Mammary epithelial cell (primary cell): ENCODE measurements around the gene CSNK1G2.

Experiments used
- EZH2 ChIP-seq: IDR thresholded peaks from 2 replicates; pipeline ENCODE4 v1.6.1; 2012; ENCODE audit warnings: low read length, inconsistent platforms, borderline replicate concordance
- TF ChIP-seq, protein P1 (sequence below), 2 donors: IDR thresholded peaks in 1 of 2; conservative IDR thresholded peaks in 1 of 2; 2 replicates each; pipeline ENCODE4 v1.5.1; 2011 to 2012; ENCODE audit warnings: inconsistent platforms in 2 of 2, low read length in 2 of 2, mild to moderate bottlenecking in 2 of 2, control low read depth in 1 of 2, low read depth in 1 of 2; ENCODE audit not compliant: insufficient read depth in 1 of 2; ENCODE audit errors: extremely low read depth in 1 of 2

GRCh38 chr19:1944088-1944915, 3.3 kb downstream of the CSNK1G2 start:
- TF ChIP-seq, protein P1, sequence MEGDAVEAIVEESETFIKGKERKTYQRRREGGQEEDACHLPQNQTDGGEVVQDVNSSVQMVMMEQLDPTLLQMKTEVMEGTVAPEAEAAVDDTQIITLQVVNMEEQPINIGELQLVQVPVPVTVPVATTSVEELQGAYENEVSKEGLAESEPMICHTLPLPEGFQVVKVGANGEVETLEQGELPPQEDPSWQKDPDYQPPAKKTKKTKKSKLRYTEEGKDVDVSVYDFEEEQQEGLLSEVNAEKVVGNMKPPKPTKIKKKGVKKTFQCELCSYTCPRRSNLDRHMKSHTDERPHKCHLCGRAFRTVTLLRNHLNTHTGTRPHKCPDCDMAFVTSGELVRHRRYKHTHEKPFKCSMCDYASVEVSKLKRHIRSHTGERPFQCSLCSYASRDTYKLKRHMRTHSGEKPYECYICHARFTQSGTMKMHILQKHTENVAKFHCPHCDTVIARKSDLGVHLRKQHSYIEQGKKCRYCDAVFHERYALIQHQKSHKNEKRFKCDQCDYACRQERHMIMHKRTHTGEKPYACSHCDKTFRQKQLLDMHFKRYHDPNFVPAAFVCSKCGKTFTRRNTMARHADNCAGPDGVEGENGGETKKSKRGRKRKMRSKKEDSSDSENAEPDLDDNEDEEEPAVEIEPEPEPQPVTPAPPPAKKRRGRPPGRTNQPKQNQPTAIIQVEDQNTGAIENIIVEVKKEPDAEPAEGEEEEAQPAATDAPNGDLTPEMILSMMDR (conservative IDR thresholded peaks at IDR 0.05 in 1 of 2, IDR thresholded peaks at IDR 0.05 in 1 of 2; ENCODE audit: extremely low read depth in 1 of 2, insufficient read depth in 1 of 2, low read depth in 1 of 2, low read length in 2 of 2): no peak
- TF ChIP-seq EZH2: no peak
